HUES6 (cell line): ENCODE results near the gene STX18.

Source experiments
- H3K27ac ChIP-seq: 2 replicates; pipeline ENCODE4 v1.7.0; 2013; ENCODE audit warnings: low read depth, mild to moderate bottlenecking, low read length, inconsistent platforms
- H3K27me3 ChIP-seq: 2 replicates; pipeline ENCODE4 v1.6.1; 2013; ENCODE audit warnings: low read length; ENCODE audit not compliant: control insufficient read depth, insufficient read depth
- H3K36me3 ChIP-seq: 2 replicates; pipeline ENCODE4 v1.6.1; 2013; ENCODE audit warnings: low read length; ENCODE audit not compliant: control insufficient read depth, insufficient read depth
- H3K4me1 ChIP-seq: 2 replicates; pipeline ENCODE4 v1.6.1; 2013; ENCODE audit warnings: low read length; ENCODE audit not compliant: control insufficient read depth, insufficient read depth
- H3K4me3 ChIP-seq: 2 replicates; pipeline ENCODE4 v1.5.1; 2013; ENCODE audit warnings: low read depth, low read length
- H3K9ac ChIP-seq: one replicate; pipeline ENCODE4 v1.6.1; 2013; ENCODE audit warnings: mild to moderate bottlenecking, low read length
- H3K9me3 ChIP-seq: 2 replicates; pipeline ENCODE4 v1.6.1; 2013; ENCODE audit warnings: low read depth, low read length; ENCODE audit not compliant: control insufficient read depth, insufficient read depth

STX18 gene

DNA sequence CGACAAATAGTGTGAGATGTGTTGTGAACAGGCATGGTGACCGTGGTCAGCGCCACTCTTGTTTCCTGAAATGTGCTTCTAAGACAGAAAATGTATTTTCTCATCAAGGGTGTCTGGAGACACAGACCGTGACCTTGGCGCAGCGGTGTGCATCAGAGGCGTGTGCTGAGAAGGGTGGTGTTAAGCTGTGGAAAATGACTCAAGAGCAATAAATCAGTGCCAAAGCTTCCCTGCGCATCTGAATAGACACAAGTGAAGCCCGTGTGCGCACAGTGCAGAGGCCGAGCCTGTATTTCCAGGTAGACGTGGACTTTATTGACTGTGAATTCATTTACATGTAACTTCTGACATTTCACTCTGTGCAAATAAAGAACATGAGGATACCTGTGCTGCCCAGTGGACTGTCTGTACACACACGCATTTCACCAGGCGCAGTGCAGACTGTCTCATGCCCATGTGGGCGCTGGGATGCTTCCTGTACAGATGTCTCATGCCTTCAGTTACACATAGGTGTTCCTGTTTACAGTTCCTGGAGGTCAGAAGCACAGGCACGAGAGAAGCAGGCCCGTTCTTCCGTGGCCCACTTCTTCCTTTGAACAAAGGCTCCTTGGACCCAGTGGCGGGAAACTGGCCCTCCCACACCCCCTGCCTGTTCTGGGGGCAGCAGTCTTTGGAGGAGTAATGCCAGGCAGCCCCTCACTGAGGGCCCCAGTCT lies 123.0 kb downstream of the STX18 start:
- H3K27me3 ChIP-seq: no peaks in the 10 kb centered on the region
- peaks cover 8% of the 10 kb centered on the region for H3K4me1 ChIP-seq
- H3K9ac ChIP-seq: no peak overlapping the region
- no peak overlapping the region for H3K4me3 ChIP-seq
- no peaks in the 10 kb centered on the region for H3K9me3 ChIP-seq
- no peak overlapping the region for H3K27ac ChIP-seq
- peaks cover 43% of the 10 kb centered on the region for H3K36me3 ChIP-seq

DNA sequence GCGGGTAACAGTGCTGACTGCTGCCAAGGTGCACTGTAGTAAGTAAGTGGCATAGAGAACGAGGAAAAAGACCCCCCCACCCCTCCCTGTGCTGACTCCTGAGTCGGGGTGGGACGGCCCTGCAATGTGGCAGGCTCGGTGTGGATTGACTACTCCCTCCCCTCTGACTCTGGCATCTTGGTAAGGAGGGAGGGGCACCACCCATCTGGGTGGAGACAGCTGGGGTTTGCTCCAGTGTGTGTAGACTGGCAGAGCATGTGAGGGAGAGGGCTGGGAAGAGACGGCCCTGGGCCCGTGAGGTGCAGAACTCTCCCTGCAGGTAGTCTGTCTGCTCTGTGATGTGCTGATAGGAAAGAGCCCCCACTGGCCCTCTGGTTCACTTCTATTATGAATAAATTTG lies 124.0 kb downstream of the STX18 start:
- H3K27ac ChIP-seq: no peak overlapping the region
- H3K4me1 ChIP-seq: no peaks in the 10 kb centered on the region
- H3K9me3 ChIP-seq: no peaks in the 10 kb centered on the region
- H3K4me3 ChIP-seq: no peak overlapping the region
- no peaks in the 10 kb centered on the region for H3K27me3 ChIP-seq
- H3K9ac ChIP-seq: no peak overlapping the region
- peaks cover 43% of the 10 kb centered on the region for H3K36me3 ChIP-seq

DNA sequence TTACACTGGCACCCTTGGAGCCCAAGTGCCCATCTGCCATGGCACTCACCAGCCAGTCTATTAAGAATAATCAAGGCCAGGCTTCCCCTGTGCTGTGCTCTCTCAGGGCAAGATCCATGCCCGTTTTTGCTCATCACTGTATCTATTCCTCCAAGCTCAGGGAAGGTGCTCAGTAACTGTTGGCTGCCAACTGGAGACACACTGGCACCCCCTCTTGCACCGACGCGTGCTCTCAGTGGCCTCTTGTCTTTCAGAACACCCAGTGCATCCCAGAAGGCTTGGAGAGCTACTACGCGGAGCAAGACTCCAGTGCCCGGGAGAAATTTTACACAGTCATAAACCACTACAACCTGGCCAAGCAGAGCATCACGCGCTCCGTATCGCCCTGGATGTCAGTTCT lies 124.9 kb downstream of the STX18 start:
- Histone ChIP-seq H3K27me3 (no peaks in the 10 kb centered on the region), H3K27ac (no peak overlapping the region), H3K4me3 (no peak overlapping the region), H3K9ac (no peak overlapping the region), H3K9me3 (no peaks in the 10 kb centered on the region), H3K4me1 (no peaks in the 10 kb centered on the region), H3K36me3 (peaks cover 42% of the 10 kb centered on the region)

DNA sequence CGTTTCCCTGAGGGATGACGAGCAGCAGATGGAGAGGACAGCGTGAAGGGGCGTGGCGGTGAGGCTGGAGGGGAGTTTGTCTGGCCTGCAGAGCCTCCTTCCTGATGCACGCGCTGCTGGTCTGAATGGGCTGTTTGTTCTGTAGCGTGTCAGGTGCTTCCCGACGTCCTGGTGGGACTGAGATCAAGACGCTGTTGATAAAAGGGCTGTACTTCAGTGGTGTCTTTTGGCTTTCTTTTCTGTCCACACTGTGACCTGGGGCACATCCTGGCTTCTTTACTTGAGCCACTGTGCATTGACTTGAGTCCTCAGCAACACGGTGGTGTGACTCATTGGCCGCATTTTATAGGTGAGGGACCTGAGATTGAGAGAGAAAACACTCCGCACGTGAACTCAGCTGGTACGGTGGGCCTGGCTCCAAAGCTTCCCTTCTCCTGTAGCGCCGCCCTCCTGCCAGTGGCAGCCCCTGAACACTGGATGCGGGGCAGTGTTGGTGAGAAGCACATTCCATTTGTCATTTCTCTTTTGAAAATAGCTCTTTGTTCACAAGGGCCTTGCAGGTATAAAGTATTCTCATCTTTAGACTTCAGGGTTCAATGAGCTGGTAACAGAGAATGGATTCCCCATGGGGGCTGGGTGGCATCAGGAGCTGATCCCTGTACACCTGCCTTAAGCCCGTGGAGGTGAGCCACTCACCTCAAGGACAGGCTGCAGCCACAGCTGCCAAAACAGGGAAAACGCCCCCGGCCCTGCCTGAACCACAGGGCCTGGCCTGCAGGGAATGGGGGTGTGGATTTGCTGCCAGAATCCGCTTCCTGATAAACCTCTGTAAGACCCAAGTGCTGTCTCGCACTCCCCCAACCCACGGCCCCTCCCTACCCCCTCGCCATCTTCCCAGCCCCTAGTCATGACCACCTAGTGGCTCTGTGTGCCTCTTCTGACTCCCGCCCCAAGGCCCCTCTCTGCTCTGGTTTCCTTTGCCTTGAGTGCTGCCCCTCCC lies 125.7 kb downstream of the STX18 start:
- H3K27me3 ChIP-seq: no peaks in the 10 kb centered on the region

DNA sequence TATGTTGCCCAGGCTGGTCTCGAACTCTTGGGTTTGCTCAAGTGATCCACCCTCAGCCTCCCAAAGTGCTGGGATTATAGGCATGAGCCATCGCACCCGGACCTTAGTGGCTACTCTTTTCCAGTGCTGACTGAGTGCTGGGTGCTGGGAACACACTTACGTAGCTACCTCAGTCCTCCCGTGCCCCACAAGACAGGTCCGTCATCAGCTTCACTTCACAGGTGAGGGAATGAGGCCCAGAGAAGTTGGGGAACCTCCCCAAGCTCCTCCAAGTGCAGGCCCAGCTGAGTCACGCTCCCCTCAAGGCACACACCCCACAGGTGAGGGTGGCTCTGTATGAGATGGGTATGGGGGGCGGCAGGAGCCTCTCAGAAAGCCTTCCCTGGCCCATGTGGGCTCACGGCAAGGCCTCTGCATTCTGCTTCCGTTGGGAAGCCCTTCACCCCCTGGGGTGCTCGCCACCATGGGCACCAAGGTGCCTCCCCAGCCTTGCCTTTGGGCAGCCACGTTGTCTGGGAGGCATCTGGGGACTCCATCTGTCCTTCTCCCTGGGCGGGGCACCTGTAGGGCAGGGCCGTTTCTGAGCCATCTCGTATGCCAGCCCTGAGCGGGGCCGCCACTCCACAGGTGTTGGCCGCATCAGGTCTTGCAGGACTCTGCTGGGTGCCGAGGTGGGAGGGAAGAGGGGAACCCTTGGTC lies 126.6 kb downstream of the STX18 start:
- Histone ChIP-seq H3K27ac (no peak overlapping the region), H3K27me3 (no peaks in the 10 kb centered on the region), H3K9me3 (no peaks in the 10 kb centered on the region), H3K36me3 (peaks cover 32% of the 10 kb centered on the region), H3K9ac (no peak overlapping the region), H3K4me3 (no peak overlapping the region), H3K4me1 (no peaks in the 10 kb centered on the region)

More for the DNA sequence above, 125.7 kb downstream of the STX18 start:
- Histone ChIP-seq H3K4me3 (no peak overlapping the region), H3K4me1 (no peaks in the 10 kb centered on the region), H3K9ac (no peak overlapping the region), H3K27ac (no peak overlapping the region), H3K36me3 (peaks cover 35% of the 10 kb centered on the region), H3K9me3 (no peaks in the 10 kb centered on the region)

DNA sequence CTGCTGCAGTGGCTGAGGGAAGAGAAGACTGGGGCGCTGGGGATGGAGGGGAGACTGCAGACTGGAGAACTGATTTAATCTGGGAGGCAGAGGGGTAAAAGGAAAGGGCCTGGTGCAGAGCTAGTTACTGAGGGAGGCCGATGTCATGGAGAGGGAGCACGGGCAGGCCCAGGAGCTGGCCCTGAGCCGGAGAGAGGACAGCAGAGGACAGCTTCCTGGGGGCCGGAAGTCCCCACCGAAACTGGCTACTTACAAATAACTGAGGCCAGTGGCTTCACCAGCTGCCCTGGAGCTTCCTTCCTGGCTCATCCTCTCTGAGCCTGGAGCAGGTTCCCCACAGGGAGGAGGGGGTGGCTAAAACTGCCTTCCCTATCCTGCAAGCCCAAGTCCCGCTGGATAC lies 128.0 kb downstream of the STX18 start:
- no peaks in the 10 kb centered on the region for H3K27me3 ChIP-seq
- no peak overlapping the region for H3K4me3 ChIP-seq
- H3K36me3 ChIP-seq: peaks cover 21% of the 10 kb centered on the region
- H3K9me3 ChIP-seq: no peaks in the 10 kb centered on the region
- peaks cover 1% of the 10 kb centered on the region; the same call in 1 of the 2 replicates for H3K4me1 ChIP-seq
- no peak overlapping the region for H3K9ac ChIP-seq
- no peak overlapping the region for H3K27ac ChIP-seq

DNA sequence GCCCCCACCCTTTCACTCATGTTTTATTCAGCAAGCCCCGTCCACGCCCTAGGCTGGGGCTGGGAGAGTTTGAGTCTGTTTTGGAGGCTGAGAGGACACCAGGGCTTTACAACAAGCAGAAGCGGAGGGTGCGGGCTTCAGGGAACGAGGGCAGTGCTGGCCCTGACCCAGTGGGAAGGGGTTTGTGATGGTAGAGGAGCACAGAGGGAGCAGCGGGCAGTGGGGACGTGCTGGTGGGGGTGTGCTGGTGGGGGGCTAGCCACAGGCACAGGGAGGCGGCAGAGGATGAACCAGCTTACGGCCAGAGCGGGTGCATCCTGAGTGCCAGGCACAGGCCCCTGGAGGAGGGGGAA lies 128.5 kb downstream of the STX18 start:
- Histone ChIP-seq H3K4me3 (no peak overlapping the region), H3K27me3 (no peaks in the 10 kb centered on the region), H3K27ac (no peak overlapping the region), H3K36me3 (peaks cover 17% of the 10 kb centered on the region; the same call in 1 of the 2 replicates), H3K9ac (no peak overlapping the region), H3K9me3 (no peaks in the 10 kb centered on the region), H3K4me1 (peaks cover 4% of the 10 kb centered on the region; the same call in 1 of the 2 replicates)

DNA sequence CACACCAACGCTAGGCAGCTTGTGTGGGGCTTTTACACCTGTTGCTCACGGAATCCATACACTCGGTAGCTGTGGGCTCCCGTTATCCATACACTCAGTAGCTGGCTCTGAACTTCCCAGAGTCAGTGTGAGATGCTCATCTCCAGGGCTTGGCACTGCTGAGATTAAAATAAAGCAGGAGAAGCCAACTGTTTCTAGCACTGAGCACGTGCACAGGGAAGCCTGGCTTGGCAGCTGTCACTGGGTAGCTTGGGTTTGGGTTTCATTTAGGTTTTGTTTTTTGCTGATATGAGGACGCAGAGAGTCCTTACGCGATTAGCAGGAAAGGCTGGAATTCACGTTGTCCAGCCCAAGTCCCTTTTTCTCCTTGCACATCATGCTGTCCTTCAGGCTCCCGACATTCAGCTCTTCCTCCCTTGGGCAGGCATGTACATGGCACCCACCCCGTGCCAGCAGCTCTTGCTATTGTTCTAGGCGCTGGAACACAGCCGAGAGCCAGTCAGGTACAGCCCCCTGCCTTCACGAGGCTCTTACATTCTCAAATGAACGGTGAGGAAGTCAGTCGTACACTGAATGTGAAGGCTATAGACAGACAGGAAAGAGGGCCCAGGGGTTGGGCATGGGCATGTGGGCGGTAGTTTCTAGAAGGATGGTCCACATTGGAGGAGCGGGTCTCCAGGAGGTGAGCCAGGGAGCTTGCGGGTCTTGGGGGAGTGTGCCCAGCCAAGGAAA lies 129.0 kb downstream of the STX18 start:
- no peaks in the 10 kb centered on the region for H3K27me3 ChIP-seq
- peaks cover 14% of the 10 kb centered on the region; the same call in 1 of the 2 replicates for H3K36me3 ChIP-seq
- no peaks in the 10 kb centered on the region for H3K9me3 ChIP-seq

DNA sequence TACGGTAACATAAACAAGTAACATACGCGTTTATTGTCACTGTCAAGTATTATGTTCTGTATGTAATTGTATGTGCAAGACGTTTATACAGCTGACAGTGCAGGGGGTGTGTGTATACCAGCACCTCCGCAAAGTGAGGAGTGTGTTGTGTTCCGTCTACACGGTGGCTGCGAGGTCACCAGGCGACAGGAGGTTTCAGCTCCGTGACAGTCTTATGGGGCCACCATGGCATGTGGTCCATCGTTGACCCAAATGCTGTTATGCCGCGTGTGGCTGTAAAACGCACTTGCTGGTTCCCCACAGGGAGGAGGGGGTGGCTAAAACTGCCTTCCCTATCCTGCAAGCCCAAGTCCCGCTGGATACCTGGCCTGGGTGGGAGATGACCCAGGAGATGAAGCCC lies 129.9 kb downstream of the STX18 start:
- Histone ChIP-seq H3K4me1 (peaks cover 4% of the 10 kb centered on the region; the same call in 1 of the 2 replicates), H3K9ac (no peak overlapping the region), H3K36me3 (peaks cover 14% of the 10 kb centered on the region; the same call in 1 of the 2 replicates), H3K27ac (no peak overlapping the region), H3K4me3 (no peak overlapping the region), H3K9me3 (no peaks in the 10 kb centered on the region), H3K27me3 (no peaks in the 10 kb centered on the region)

More for the DNA sequence above, 129.0 kb downstream of the STX18 start:
- Histone ChIP-seq H3K9ac (no peak overlapping the region), H3K4me1 (peaks cover 4% of the 10 kb centered on the region; the same call in 1 of the 2 replicates), H3K27ac (no peak overlapping the region), H3K4me3 (no peak overlapping the region)

DNA sequence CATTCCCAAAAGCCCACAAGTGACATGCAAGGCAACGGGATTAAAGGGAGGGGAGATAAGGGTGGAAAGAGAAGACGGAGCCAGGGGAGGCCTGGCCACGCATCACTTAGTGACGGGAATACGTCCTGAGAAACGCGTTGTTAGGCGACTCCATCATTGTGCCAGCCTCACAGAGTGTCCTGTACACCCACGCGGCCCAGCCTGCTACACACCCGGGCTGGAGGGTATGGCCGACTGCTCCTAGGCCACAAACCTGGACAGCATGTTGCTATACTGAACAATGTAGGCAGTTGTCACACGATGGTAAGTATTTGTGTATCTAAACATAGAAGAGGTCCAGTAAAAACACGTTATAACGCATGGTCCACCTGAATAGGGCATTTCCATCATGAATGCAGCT lies 131.6 kb downstream of the STX18 start:
- H3K27me3 ChIP-seq: no peaks in the 10 kb centered on the region
- peaks cover 13% of the 10 kb centered on the region; the same call in 1 of the 2 replicates for H3K36me3 ChIP-seq
- H3K27ac ChIP-seq: no peak overlapping the region
- no peak overlapping the region for H3K9ac ChIP-seq
- H3K9me3 ChIP-seq: no peaks in the 10 kb centered on the region
- peaks cover 4% of the 10 kb centered on the region; the same call in 1 of the 2 replicates for H3K4me1 ChIP-seq
- H3K4me3 ChIP-seq: no peak overlapping the region
